Smooth muscle cell (in vitro differentiated cells): Measurements from ENCODE around the gene BMP5. TPM values are rescaled to one million over a fixed set of nuclear protein-coding genes. Genes with fewer than 3 reads are reported as not detected.

Source experiments
- DNase-seq: peaks from one replicate; lab custom pipeline; 2025; ENCODE audit not compliant: unreplicated experiment; lab: John Stamatoyannopoulos, UW
- H2AFZ ChIP-seq: fragments of 200-600 bp; sonication (generic); 2 replicates; pipeline ENCODE4 v1.6.0; 2016; ENCODE audit warnings: antibody characterized with exemption, low read depth, mild to moderate bottlenecking
- H3F3A ChIP-seq: fragments of 200-600 bp; sonication (generic); 2 replicates; pipeline ENCODE4 v1.6.0; 2017; ENCODE audit warnings: antibody characterized with exemption, low read depth
- H3K27ac ChIP-seq: fragments of 200-600 bp; sonication (generic); 2 replicates; pipeline ENCODE4 v1.5.1; 2016; ENCODE audit warnings: low read depth, mild to moderate bottlenecking
- H3K27me3 ChIP-seq: fragments of 200-600 bp; sonication (generic); 2 replicates; pipeline ENCODE4 v1.6.1; 2016; ENCODE audit warnings: low read depth, mild to moderate bottlenecking
- H3K36me3 ChIP-seq: fragments of 200-600 bp; sonication (generic); 2 replicates; pipeline ENCODE4 v1.5.1; 2016; ENCODE audit warnings: low read depth
- H3K4me1 ChIP-seq: fragments of 200-600 bp; sonication (generic); 2 replicates; pipeline ENCODE4 v1.5.1; 2016; ENCODE audit warnings: low read depth
- H3K4me2 ChIP-seq: fragments of 200-600 bp; sonication (generic); 2 replicates; pipeline ENCODE4 v1.6.0; 2016; ENCODE audit warnings: mild to moderate bottlenecking
- H3K4me3 ChIP-seq: fragments of 200-600 bp; sonication (generic); 2 replicates; pipeline ENCODE4 v1.5.1; 2016; ENCODE audit warnings: mild to moderate bottlenecking
- H3K79me2 ChIP-seq: fragments of 200-600 bp; sonication (generic); 2 replicates; pipeline ENCODE4 v1.6.0; 2016; ENCODE audit warnings: low read depth, mild to moderate bottlenecking
- H3K9ac ChIP-seq: fragments of 200-600 bp; sonication (generic); 2 replicates; pipeline ENCODE4 v1.6.0; 2016; ENCODE audit warnings: low read depth
- H3K9me3 ChIP-seq: fragments of 200-600 bp; sonication (generic); replicated peaks from 2 replicates; pipeline ENCODE4 v1.5.1; 2016; ENCODE audit warnings: low read depth
- H4K20me1 ChIP-seq: fragments of 200-600 bp; sonication (generic); 2 replicates; pipeline ENCODE4 v1.6.0; 2016; ENCODE audit warnings: low read depth
- WGBS: methylation state at CpG from one replicate; pipeline ENCODE4 v1.1.7; 2016; ENCODE audit warnings: low lambda C conversion rate; 5-methylcytosine and 5-hydroxymethylcytosine counted together
- polyA plus RNA-seq: library from polyadenylated mRNA; unstranded; fragments of >200 nt; fragmentation: Nextera tagmentation; extraction: Ambion mirVana; gene quantifications from 2 replicates; pipeline ENCODE4 v1.2.1, GENCODE V29; 2016
- total RNA-seq: library from RNA; depleted of rRNA; stranded (reverse); fragments of >200 nt; gene quantifications from 2 replicates; pipeline ENCODE4 v1.2.3, GENCODE V29; 2014
- TF ChIP-seq, protein P1 (sequence below): fragments of 200-600 bp; sonication (generic); IDR thresholded peaks from 2 replicates; pipeline ENCODE4 v1.5.1; 2017; ENCODE audit warnings: borderline replicate concordance, mild to moderate bottlenecking, antibody characterized with exemption; ENCODE audit not compliant: insufficient read depth, poor library complexity, severe bottlenecking

Gene BMP5
- total and polyA plus RNA-seq, 2 experiments from 2014 or later: 0.07 to 3.5 TPM

DNA sequence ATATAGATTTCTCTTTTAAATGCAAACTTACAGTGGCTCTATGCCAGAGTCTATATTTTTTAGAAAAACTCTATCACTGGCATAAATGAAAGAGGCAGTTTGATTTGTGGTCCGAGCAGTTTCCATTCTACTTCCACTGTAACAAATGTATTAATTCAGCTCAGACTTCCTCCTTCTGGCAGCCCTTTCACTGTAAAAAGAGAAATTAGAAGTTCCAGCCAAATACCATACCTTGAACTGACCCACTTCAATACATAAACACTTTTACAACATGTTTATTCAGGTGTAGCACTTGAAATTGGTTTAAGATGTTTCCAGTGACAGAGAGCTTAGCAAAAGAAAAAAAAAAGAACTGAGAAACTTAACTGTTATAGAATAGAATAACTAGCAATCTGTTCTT is 99.3 kb downstream of the BMP5 start:
- no peaks in the 10 kb centered on the region for H3K27me3 ChIP-seq
- no peaks in the 10 kb centered on the region for H4K20me1 ChIP-seq
- no peaks in the 10 kb centered on the region for H3K36me3 ChIP-seq
- no peaks in the 10 kb centered on the region for H3K79me2 ChIP-seq
- no peak for DNase-seq
- TF ChIP-seq, protein P1, sequence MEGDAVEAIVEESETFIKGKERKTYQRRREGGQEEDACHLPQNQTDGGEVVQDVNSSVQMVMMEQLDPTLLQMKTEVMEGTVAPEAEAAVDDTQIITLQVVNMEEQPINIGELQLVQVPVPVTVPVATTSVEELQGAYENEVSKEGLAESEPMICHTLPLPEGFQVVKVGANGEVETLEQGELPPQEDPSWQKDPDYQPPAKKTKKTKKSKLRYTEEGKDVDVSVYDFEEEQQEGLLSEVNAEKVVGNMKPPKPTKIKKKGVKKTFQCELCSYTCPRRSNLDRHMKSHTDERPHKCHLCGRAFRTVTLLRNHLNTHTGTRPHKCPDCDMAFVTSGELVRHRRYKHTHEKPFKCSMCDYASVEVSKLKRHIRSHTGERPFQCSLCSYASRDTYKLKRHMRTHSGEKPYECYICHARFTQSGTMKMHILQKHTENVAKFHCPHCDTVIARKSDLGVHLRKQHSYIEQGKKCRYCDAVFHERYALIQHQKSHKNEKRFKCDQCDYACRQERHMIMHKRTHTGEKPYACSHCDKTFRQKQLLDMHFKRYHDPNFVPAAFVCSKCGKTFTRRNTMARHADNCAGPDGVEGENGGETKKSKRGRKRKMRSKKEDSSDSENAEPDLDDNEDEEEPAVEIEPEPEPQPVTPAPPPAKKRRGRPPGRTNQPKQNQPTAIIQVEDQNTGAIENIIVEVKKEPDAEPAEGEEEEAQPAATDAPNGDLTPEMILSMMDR: no peak
- no peaks in the 10 kb centered on the region for H3K9me3 ChIP-seq
- no peaks in the 10 kb centered on the region for H3F3A ChIP-seq
- no peak overlapping the region for H3K9ac ChIP-seq
- H3K4me1 ChIP-seq: no peaks in the 10 kb centered on the region
- H3K4me3 ChIP-seq: no peak overlapping the region
- H3K27ac ChIP-seq: no peak overlapping the region
- 97% methylated on average over 1 of the region's 1 CpG for WGBS
- no peak overlapping the region for H2AFZ ChIP-seq
- no peak overlapping the region for H3K4me2 ChIP-seq

DNA sequence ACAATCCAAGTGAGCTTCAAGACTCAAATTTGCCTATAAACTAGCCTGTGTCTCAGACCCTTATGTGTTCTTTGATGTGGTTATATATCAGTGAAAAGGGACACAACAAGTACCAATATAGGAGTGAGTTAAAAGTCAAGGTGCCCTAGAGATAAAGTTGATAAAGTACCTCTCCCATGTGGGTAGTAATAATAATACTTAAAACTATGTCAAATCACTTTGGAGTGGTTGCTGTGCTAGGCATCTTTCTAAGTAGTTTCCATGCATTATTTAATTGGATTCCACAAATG is 100.4 kb downstream of the BMP5 start:
- DNase-seq: no peak
- no peak overlapping the region for H2AFZ ChIP-seq
- TF ChIP-seq, protein P1: no peak

DNA sequence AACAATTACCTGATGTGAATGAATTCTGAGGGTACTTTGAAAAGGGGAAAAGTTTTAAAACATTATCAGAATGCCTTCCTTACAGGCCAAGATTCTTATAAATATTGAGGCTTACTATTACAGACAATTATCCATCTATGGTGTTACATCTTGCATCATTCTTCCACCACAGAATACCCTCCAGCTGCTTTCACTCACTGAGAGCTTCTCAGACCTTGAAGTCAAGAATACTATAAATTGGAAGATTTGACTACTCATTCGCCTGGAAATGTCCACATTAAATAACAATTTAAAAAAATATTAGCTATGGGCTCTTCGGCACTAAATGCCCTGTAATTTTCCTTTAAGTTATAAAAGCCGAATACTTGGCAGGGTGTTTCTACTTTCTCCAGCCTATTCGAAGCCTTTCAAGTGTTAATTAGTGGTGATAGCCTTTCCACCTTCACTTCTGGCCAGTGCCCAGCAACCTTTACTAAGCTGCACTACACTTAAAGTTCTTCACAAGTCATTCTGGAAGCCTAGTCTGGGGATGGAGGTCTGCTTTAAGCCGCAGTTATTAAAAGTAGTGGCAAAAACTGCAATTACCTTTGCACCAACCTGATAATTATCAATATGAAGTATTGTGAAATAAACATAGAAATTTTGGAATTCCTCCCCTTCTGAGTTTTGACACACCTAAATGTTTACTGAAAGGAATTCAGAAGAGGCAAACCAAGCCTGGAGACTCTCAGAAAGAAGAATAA is 100.9 kb downstream of the BMP5 start:
- no peak for DNase-seq
- Histone ChIP-seq H4K20me1 (no peaks in the 10 kb centered on the region), H3K4me2 (no peak overlapping the region), H3K27ac (no peak overlapping the region), H3K9me3 (no peaks in the 10 kb centered on the region), H3F3A (no peaks in the 10 kb centered on the region), H3K27me3 (no peaks in the 10 kb centered on the region), H3K4me3 (no peak overlapping the region), H3K9ac (no peak overlapping the region), H3K4me1 (no peaks in the 10 kb centered on the region), H2AFZ (no peak overlapping the region), H3K79me2 (no peaks in the 10 kb centered on the region), H3K36me3 (no peaks in the 10 kb centered on the region)
- TF ChIP-seq, protein P1: no peak
- 87% methylated on average over 5 of the region's 5 CpGs for WGBS

More for the DNA sequence above, 100.4 kb downstream of the BMP5 start:
- no peaks in the 10 kb centered on the region for H4K20me1 ChIP-seq
- no peaks in the 10 kb centered on the region for H3K27me3 ChIP-seq
- H3K4me1 ChIP-seq: no peaks in the 10 kb centered on the region
- H3K79me2 ChIP-seq: no peaks in the 10 kb centered on the region
- no peak overlapping the region for H3K4me2 ChIP-seq
- H3K27ac ChIP-seq: no peak overlapping the region
- no peaks in the 10 kb centered on the region for H3K36me3 ChIP-seq
- no peaks in the 10 kb centered on the region for H3F3A ChIP-seq
- no peaks in the 10 kb centered on the region for H3K9me3 ChIP-seq
- no peak overlapping the region for H3K4me3 ChIP-seq
- H3K9ac ChIP-seq: no peak overlapping the region

DNA sequence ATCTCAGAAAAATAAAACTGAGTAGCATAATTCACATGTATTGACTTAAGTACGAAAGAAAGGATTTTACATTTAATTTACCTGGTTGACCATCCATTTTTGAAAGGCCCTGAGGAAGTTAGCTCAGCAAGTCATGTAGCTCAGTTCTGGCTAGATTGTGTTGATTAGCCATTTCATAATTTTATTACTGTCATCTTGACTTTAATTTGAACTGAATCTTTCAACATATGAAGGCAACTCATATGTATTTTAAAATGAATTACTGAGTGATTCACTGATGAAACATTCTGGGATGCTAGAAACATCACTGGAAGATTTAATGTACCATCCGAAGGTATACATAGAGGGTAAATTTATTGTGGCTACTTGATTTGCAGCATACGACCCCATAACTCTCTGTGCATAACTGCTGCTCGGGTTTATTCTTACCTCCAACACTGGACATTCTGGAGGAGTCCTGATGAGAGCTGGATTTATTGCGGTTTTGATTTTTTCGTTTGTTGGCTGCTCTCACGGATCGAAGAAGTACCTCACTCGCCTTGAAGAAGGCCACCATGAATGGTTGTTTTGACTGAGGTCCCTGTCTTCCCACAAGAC is 101.7 kb downstream of the BMP5 start:
- H3K4me3 ChIP-seq: no peak overlapping the region
- H4K20me1 ChIP-seq: no peaks in the 10 kb centered on the region
- no peaks in the 10 kb centered on the region for H3K27me3 ChIP-seq
- no peak overlapping the region for H3K9ac ChIP-seq
- H3K79me2 ChIP-seq: no peaks in the 10 kb centered on the region
- no peak overlapping the region for H3K4me2 ChIP-seq
- H3K9me3 ChIP-seq: no peaks in the 10 kb centered on the region
- H3K36me3 ChIP-seq: no peaks in the 10 kb centered on the region
- no peak overlapping the region for H2AFZ ChIP-seq
- DNase-seq: no peak
- TF ChIP-seq, protein P1: no peak
- no peaks in the 10 kb centered on the region for H3F3A ChIP-seq
- H3K4me1 ChIP-seq: no peaks in the 10 kb centered on the region
- 96% methylated on average over 9 of the region's 9 CpGs for WGBS
- no peak overlapping the region for H3K27ac ChIP-seq
